Colonic mucosa (tissue), 4 donors: ENCODE results near the gene EXOC3L1. TPM values are rescaled to one million over a fixed set of nuclear protein-coding genes. Genes with fewer than 3 reads are reported as not detected.

Source experiments
- DNase-seq: peaks from one replicate; pipeline ENCODE4 v3.0.0-alpha.2; 2020
- H3K27ac ChIP-seq: fragments of 200-600 bp; one replicate; pipeline ENCODE4 v1.8.0; 2021
- H3K27me3 ChIP-seq: fragments of 200-600 bp; one replicate; pipeline ENCODE4 v1.8.0; 2021
- H3K36me3 ChIP-seq: fragments of 200-600 bp; one replicate; pipeline ENCODE4 v1.8.0; 2021
- H3K4me1 ChIP-seq: fragments of 200-600 bp; one replicate; pipeline ENCODE4 v1.8.0; 2021; ENCODE audit warnings: mild to moderate bottlenecking
- H3K4me3 ChIP-seq: fragments of 200-600 bp; one replicate; pipeline ENCODE4 v1.8.0; 2021
- H3K9ac ChIP-seq, 2 donors: one replicate each; pipeline ENCODE4 v1.7.0; 2013; ENCODE audit warnings: control low read depth in 2 of 2, low read depth in 2 of 2, low read length in 2 of 2
- H3K9me3 ChIP-seq: fragments of 200-600 bp; one replicate; pipeline ENCODE4 v1.8.0; 2021
- intact Hi-C: fragments of 100-400 bp; cut with DNase I; formaldehyde crosslinking; loops from one replicate; pipeline ENCODE4 v1.14.1; 2022
- total RNA-seq, 2 donors: library from RNA; stranded (reverse); fragmentation: NEBNext Ultra II Directional in 1 of 2; extraction: Animal tissue kit (Norgen Biotek cat#: 25700) in 1 of 2; gene quantifications; one replicate each; pipeline ENCODE4 v1.2.1, GENCODE V29; 2021
- TF ChIP-seq, protein P1 (sequence below): fragments of 200-600 bp; IDR thresholded peaks from one replicate; pipeline ENCODE4 v1.8.0; 2022; ENCODE audit warnings: antibody characterized with exemption, mild to moderate bottlenecking
- donor health status: healthy.
- donor health status: DM: no; HTN: no; CAD: no.
- donor health status: DM: no; HTN: no; CAD: no.

Gene EXOC3L1
- total RNA-seq, 2 donors from 2014 or later: 2.3 to 4.6 TPM

DNA sequence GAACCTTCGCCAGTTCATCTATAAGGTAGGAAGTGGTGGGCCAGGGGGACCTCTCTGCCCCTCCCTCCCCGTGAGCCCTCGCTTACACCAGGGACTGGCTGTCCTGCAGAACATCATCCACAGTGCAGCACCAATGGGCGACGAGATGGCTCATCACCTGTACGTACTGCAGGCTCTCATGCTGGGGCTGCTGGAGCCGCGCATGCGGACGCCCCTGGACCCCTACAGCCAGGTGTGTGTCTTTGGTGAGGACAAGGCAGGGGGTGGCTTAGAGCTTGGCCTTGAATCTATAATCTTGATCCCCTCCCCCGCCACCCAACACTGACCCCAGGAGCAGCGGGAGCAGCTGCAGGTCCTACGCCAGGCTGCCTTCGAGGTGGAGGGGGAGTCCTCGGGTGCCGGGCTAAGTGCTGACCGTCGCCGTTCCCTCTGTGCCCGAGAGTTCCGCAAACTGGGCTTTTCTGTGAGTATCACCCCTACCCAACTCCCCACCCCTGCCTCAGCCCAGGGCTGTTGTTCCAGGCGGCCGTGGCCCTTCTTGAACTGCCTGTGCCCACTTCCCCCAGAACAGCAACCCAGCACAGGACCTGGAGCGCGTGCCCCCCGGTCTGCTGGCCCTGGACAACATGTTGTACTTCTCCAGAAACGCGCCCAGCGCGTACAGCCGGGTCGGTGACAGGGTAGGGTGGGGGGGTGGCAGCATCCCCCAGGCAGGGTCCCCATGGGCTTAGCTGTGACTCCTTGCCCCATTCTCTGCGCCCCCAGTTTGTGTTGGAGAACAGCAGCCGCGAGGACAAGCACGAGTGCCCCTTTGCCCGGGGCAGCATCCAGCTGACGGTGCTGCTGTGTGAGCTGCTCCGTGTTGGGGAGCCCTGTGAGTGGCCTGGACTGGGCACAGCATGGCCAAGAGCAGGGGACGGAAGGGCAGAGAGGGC is 11.7 kb upstream of the EXOC3L1 start:
- TF ChIP-seq, protein P1, sequence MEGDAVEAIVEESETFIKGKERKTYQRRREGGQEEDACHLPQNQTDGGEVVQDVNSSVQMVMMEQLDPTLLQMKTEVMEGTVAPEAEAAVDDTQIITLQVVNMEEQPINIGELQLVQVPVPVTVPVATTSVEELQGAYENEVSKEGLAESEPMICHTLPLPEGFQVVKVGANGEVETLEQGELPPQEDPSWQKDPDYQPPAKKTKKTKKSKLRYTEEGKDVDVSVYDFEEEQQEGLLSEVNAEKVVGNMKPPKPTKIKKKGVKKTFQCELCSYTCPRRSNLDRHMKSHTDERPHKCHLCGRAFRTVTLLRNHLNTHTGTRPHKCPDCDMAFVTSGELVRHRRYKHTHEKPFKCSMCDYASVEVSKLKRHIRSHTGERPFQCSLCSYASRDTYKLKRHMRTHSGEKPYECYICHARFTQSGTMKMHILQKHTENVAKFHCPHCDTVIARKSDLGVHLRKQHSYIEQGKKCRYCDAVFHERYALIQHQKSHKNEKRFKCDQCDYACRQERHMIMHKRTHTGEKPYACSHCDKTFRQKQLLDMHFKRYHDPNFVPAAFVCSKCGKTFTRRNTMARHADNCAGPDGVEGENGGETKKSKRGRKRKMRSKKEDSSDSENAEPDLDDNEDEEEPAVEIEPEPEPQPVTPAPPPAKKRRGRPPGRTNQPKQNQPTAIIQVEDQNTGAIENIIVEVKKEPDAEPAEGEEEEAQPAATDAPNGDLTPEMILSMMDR: no peak
- Histone ChIP-seq H3K4me3 (no peak overlapping the region), H3K36me3 (peaks cover 6% of the 10 kb centered on the region), H3K27ac (no peak overlapping the region), H3K27me3 (no peaks in the 10 kb centered on the region), H3K9ac (no peak overlapping the region), H3K4me1 (no peaks in the 10 kb centered on the region), H3K9me3 (no peaks in the 10 kb centered on the region)
- no peak for DNase-seq
- intact Hi-C loops: no loop called here

GRCh38 chr16:67200491-67200890 is 10.6 kb upstream of the EXOC3L1 start:
- H3K27ac ChIP-seq: no peak overlapping the region
- H3K4me1 ChIP-seq: no peaks in the 10 kb centered on the region
- no peaks in the 10 kb centered on the region for H3K27me3 ChIP-seq
- peaks cover 18% of the 10 kb centered on the region for H3K36me3 ChIP-seq
- H3K9ac ChIP-seq: peak overlapping the region; percentile 3 to 46
- H3K4me3 ChIP-seq: peak overlapping the region; percentile 54
- intact Hi-C loops: no loop called here
- TF ChIP-seq, protein P1: no peak
- H3K9me3 ChIP-seq: no peaks in the 10 kb centered on the region
- no peak for DNase-seq

DNA sequence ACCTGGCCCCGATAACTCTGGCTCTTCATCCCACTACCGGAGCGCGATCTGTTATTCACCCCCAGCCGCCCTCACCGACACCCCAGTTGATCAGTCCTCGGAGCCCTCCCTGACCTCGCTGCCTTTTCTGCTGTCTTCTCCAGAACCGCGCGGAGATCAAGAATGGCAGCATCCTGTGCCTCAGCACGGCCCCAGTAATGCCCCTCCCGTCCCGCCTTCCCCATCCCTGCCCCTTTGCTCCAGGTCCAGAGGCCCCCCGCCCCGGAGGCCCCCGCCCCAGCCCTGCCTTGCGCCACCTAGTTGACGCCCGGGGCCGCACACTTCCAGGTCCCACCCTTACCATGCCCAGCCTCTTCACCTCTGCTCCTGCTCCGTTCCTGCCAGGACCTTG is 9.9 kb upstream of the EXOC3L1 start:
- no peaks in the 10 kb centered on the region for H3K4me1 ChIP-seq
- H3K9ac ChIP-seq: peak overlapping the region; percentile 39 to 76
- peak overlapping the region; percentile 54 for H3K4me3 ChIP-seq
- intact Hi-C loops: loop anchor here (5.0 kb wide), 1 partner anchor 82 kb away; no protein-coding TSS in a partner anchor
- no peaks in the 10 kb centered on the region for H3K27me3 ChIP-seq
- TF ChIP-seq, protein P1: no peak
- peak overlapping the region; percentile 96 for H3K27ac ChIP-seq
- peak; percentile 70 for DNase-seq
- peaks cover 22% of the 10 kb centered on the region for H3K36me3 ChIP-seq
- H3K9me3 ChIP-seq: no peaks in the 10 kb centered on the region

GRCh38 chr16:67199011-67199807 is 9.3 kb upstream of the EXOC3L1 start, which contains the start of gene ELMO3:
ELMO3 (plus strand) TSS chr16:67199131; CDS start chr16:67199327, 196 bp downstream.
- Histone ChIP-seq H3K9me3 (no peaks in the 10 kb centered on the region), H3K27ac (peak within 1 kb of the TSS; percentile 96), H3K4me1 (no peaks in the 10 kb centered on the region), H3K9ac (peak within 1 kb of the TSS; percentile 76 to 84), H3K27me3 (no peaks in the 10 kb centered on the region), H3K36me3 (peaks cover 22% of the 10 kb centered on the region), H3K4me3 (peak within 1 kb of the TSS; percentile 54)
- intact Hi-C loops: loop anchor here (5.0 kb wide), 1 partner anchor 83 kb away; no protein-coding TSS in a partner anchor
- DNase-seq: peak; percentile 89
- TF ChIP-seq, protein P1: peak; percentile 42

DNA sequence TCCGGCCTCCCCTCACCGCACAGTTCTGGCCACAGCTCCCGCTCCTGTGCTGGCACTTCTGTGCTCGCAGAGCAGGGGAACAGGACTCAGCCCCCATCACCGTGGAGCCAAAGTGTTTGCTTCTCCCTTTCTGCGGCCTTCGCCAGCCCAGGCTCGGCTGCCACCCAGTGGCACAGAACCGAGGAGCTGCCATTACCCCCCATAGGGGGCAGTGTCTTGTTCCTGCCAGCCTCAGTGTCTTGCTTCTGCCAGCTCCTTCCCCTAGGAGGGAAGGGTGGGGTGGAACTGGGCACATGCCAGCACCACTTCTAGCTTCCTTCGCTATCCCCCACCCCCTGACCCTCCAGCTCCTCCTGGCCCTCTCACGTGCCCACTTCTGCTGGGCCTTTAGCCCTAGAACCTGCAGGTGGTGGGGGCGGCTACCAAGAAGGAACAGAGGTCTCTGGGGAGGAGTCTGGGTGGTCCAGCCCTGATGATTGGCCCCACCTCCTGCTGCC is 8.3 kb upstream of the EXOC3L1 start:
- H3K9ac ChIP-seq: peak overlapping the region; percentile 48 to 71
- H3K4me1 ChIP-seq: peaks cover 6% of the 10 kb centered on the region
- no peak overlapping the region for H3K4me3 ChIP-seq
- H3K27ac ChIP-seq: peak overlapping the region; percentile 96
- H3K27me3 ChIP-seq: no peaks in the 10 kb centered on the region
- H3K9me3 ChIP-seq: no peaks in the 10 kb centered on the region
- TF ChIP-seq, protein P1: peak; percentile 69
- DNase-seq: peak; percentile 80
- intact Hi-C loops: loop anchor here (5.0 kb wide), 1 partner anchor 84 kb away; no protein-coding TSS in a partner anchor
- peaks cover 22% of the 10 kb centered on the region for H3K36me3 ChIP-seq
